HEK293 (cell line): ENCODE results near the gene RNU1-3.
"Not testable (repeated sequence)": the region's sequence is repeated elsewhere in the genome, so short reads cannot be mapped to it uniquely, and the experiment has no call there.

Experiments used
- CTCF ChIP-seq: fragments of 450-650 bp; formaldehyde crosslinking; IDR thresholded peaks from 2 replicates; pipeline ENCODE4 v1.5.1; 2016; ENCODE audit warnings: missing biosample characterization, missing genetic modification characterization
- TRIM28 ChIP-seq: IDR thresholded peaks from 2 replicates; pipeline ENCODE4 v1.6.1; 2011; ENCODE audit warnings: low read length, control low read depth, borderline replicate concordance
- ZFHX2 ChIP-seq: fragments of 450-650 bp; formaldehyde crosslinking; conservative IDR thresholded peaks from 2 replicates; pipeline ENCODE4 v1.5.1; 2016; ENCODE audit warnings: missing biosample characterization, missing genetic modification characterization
- TF ChIP-seq, protein P1 (sequence below): fragments of 450-650 bp; formaldehyde crosslinking; IDR thresholded peaks from 2 replicates; pipeline ENCODE4 v1.5.1; 2016; ENCODE audit warnings: missing biosample characterization, missing genetic modification characterization

GRCh38 chr1:16701189-16701588, 34.4 kb upstream of the RNU1-3 start:
- TF ChIP-seq CTCF (tag by site-specific recombination); TRIM28; ZFHX2: not testable (repeated sequence)
- TF ChIP-seq, protein P1, sequence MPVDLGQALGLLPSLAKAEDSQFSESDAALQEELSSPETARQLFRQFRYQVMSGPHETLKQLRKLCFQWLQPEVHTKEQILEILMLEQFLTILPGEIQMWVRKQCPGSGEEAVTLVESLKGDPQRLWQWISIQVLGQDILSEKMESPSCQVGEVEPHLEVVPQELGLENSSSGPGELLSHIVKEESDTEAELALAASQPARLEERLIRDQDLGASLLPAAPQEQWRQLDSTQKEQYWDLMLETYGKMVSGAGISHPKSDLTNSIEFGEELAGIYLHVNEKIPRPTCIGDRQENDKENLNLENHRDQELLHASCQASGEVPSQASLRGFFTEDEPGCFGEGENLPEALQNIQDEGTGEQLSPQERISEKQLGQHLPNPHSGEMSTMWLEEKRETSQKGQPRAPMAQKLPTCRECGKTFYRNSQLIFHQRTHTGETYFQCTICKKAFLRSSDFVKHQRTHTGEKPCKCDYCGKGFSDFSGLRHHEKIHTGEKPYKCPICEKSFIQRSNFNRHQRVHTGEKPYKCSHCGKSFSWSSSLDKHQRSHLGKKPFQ: not testable (repeated sequence)
